Neural progenitor cell (in vitro differentiated cells): ENCODE measurements around the gene ZNF485.

Experiments used
- EZH2phosphoT487 ChIP-seq: fragments of 200-600 bp; sonication (generic); IDR thresholded peaks from 2 replicates; pipeline ENCODE4 v1.6.1; 2017; ENCODE audit warnings: antibody characterized with exemption
- TF ChIP-seq, protein P1 (sequence below): fragments of 200-600 bp; sonication (generic); IDR thresholded peaks from 2 replicates; pipeline ENCODE4 v1.5.1; 2017; ENCODE audit warnings: antibody characterized with exemption, mild to moderate bottlenecking

DNA sequence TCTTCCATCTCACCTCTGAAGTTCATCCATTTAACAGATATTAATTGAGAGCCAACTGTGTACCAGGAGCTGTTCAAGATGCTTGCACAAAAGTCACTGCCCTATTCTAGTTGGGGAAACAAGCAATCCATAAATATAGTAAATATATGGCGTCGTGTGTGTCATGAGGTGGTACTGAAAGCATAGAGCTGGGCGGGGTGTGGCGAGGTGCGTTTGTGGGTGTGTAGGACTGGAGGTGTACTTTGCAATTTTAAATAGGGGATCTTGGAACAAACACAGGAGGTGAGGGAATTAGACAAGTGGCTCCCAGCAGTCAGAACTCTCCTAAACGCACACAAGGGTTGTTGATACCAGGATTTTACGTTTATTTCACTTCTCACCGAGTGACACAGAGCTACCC is 31.3 kb upstream of the ZNF485 start:
- TF ChIP-seq, protein P1, sequence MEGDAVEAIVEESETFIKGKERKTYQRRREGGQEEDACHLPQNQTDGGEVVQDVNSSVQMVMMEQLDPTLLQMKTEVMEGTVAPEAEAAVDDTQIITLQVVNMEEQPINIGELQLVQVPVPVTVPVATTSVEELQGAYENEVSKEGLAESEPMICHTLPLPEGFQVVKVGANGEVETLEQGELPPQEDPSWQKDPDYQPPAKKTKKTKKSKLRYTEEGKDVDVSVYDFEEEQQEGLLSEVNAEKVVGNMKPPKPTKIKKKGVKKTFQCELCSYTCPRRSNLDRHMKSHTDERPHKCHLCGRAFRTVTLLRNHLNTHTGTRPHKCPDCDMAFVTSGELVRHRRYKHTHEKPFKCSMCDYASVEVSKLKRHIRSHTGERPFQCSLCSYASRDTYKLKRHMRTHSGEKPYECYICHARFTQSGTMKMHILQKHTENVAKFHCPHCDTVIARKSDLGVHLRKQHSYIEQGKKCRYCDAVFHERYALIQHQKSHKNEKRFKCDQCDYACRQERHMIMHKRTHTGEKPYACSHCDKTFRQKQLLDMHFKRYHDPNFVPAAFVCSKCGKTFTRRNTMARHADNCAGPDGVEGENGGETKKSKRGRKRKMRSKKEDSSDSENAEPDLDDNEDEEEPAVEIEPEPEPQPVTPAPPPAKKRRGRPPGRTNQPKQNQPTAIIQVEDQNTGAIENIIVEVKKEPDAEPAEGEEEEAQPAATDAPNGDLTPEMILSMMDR: no peak
- no peak for TF ChIP-seq EZH2phosphoT487
